ENCODE data around the gene HOXA7.

Gene HOXA7

GRCh38 chr7:27156508-27156898 is at the start of gene HOXA7:
Gene HOXA7 (minus strand): TSS chr7:27156675. CDS start chr7:27156545, 130 bp downstream.
- Histone ChIP-seq H3K36me3 (no peaks in the 10 kb centered on the region), H3K4me1 (ENCODE audit: control insufficient read depth in 1 of 2, insufficient read depth in 1 of 2, low read depth in 1 of 2, low read length in 1 of 2) (peaks cover 42 to 71% of the 10 kb centered on the region in 2 experiments), H3K27ac (no peak within 1 kb of the TSS), H3K27me3 (peaks cover 100% of the 10 kb centered on the region), H3K9me3 (no peaks in the 10 kb centered on the region), H3K4me3 (ENCODE audit: low read depth in 1 of 2, low read length in 1 of 2) (peak within 1 kb of the TSS in 1 of 2 experiments; percentile 25)
- no peak for TF ChIP-seq CTCF (IDR thresholded peaks at IDR 0.05)

GRCh38 chr7:27205325-27206280 is 49.1 kb upstream of the HOXA7 start:
- Histone ChIP-seq H3K4me1 (ENCODE audit: control insufficient read depth in 1 of 2, insufficient read depth in 1 of 2, low read depth in 1 of 2, low read length in 1 of 2) (peaks cover 24 to 32% of the 10 kb centered on the region in 2 experiments), H3K27ac (no peak overlapping the region), H3K27me3 (peaks cover 100% of the 10 kb centered on the region), H3K4me3 (ENCODE audit: low read depth in 1 of 2, low read length in 1 of 2) (no peak overlapping the region), H3K36me3 (no peaks in the 10 kb centered on the region), H3K9me3 (no peaks in the 10 kb centered on the region)
- TF ChIP-seq CTCF (IDR thresholded peaks at IDR 0.05), result no peak

GRCh38 chr7:27204851-27205322 is 48.4 kb upstream of the HOXA7 start:
- H3K27ac ChIP-seq, result no peak overlapping the region
- no peaks in the 10 kb centered on the region for H3K36me3 ChIP-seq
- no peaks in the 10 kb centered on the region for H3K9me3 ChIP-seq
- H3K4me1 ChIP-seq (ENCODE audit: control insufficient read depth in 1 of 2, insufficient read depth in 1 of 2, low read depth in 1 of 2, low read length in 1 of 2), result peaks cover 32 to 37% of the 10 kb centered on the region in 2 experiments
- no peak for TF ChIP-seq CTCF (IDR thresholded peaks at IDR 0.05)
- no peak overlapping the region for H3K4me3 ChIP-seq (ENCODE audit: low read depth in 1 of 2, low read length in 1 of 2)
- H3K27me3 ChIP-seq, result peaks cover 100% of the 10 kb centered on the region

- Histone ChIP-seq H3K4me1 (ENCODE audit: control insufficient read depth in 1 of 2, insufficient read depth in 1 of 2, low read depth in 1 of 2, low read length in 1 of 2) (peaks cover 37 to 40% of the 10 kb centered on the region in 2 experiments), H3K27me3 (peaks cover 99% of the 10 kb centered on the region), H3K4me3 (ENCODE audit: low read depth in 1 of 2, low read length in 1 of 2) (no peak overlapping the region), H3K9me3 (no peaks in the 10 kb centered on the region), H3K27ac (no peak overlapping the region), H3K36me3 (no peaks in the 10 kb centered on the region)
- no peak for TF ChIP-seq CTCF (IDR thresholded peaks at IDR 0.05)
These were observed 47.6 kb upstream of the HOXA7 start for GRCh38 chr7:27203964-27204594.

GRCh38 chr7:27203365-27203953 is 47.0 kb upstream of the HOXA7 start:
- peaks cover 43 to 44% of the 10 kb centered on the region in 2 experiments for H3K4me1 ChIP-seq (ENCODE audit: control insufficient read depth in 1 of 2, insufficient read depth in 1 of 2, low read depth in 1 of 2, low read length in 1 of 2)
- no peaks in the 10 kb centered on the region for H3K9me3 ChIP-seq
- no peaks in the 10 kb centered on the region for H3K36me3 ChIP-seq
- TF ChIP-seq CTCF (IDR thresholded peaks at IDR 0.05), result no peak
- no peak overlapping the region for H3K4me3 ChIP-seq (ENCODE audit: low read depth in 1 of 2, low read length in 1 of 2)
- no peak overlapping the region for H3K27ac ChIP-seq
- H3K27me3 ChIP-seq, result peaks cover 99% of the 10 kb centered on the region
